GM21576 (cell line): ENCODE data around the gene ITSN1.
"Not testable (repeated sequence)": the region's sequence is repeated elsewhere in the genome, so short reads cannot be mapped to it uniquely, and the experiment has no call there.

ENCODE experiments used
- ATAC-seq: cut with Tn5 transposase; IDR thresholded peaks from one replicate; pipeline ENCODE4 v1.9.1; 2021; ENCODE audit warnings: mild to moderate bottlenecking, moderate library complexity; ENCODE audit not compliant: unreplicated experiment

Gene ITSN1

GRCh38 chr21:33650929-33651509 lies 8.7 kb downstream of the ITSN1 start:
- no peak for ATAC-seq

- ATAC-seq = no peak
Observed at GRCh38 chr21:33651965-33652680, 9.8 kb downstream of the ITSN1 start.

GRCh38 chr21:33654412-33654811 lies 12.1 kb downstream of the ITSN1 start:
- ATAC-seq = no peak

- ATAC-seq = no peak
Observed at GRCh38 chr21:33655588-33656221, 13.4 kb downstream of the ITSN1 start.

GRCh38 chr21:33657124-33657820 lies 15.0 kb downstream of the ITSN1 start:
- no peak for ATAC-seq

GRCh38 chr21:33658919-33659567 lies 16.7 kb downstream of the ITSN1 start:
- no peak for ATAC-seq

- no peak for ATAC-seq
Observed at GRCh38 chr21:33659568-33659949, 17.3 kb downstream of the ITSN1 start.

- no peak for ATAC-seq
Observed at GRCh38 chr21:33660406-33660805, 18.1 kb downstream of the ITSN1 start.

GRCh38 chr21:33661146-33661545 lies 18.8 kb downstream of the ITSN1 start:
- no peak for ATAC-seq

- ATAC-seq = no peak
Observed at GRCh38 chr21:33662046-33662445, 19.7 kb downstream of the ITSN1 start.

- ATAC-seq = no peak
Observed at GRCh38 chr21:33663241-33663640, 20.9 kb downstream of the ITSN1 start.

GRCh38 chr21:33664135-33664534 lies 21.8 kb downstream of the ITSN1 start:
- ATAC-seq = no peak

- ATAC-seq = no peak
Observed at GRCh38 chr21:33666153-33666552, 23.9 kb downstream of the ITSN1 start.

GRCh38 chr21:33667636-33668035 lies 25.3 kb downstream of the ITSN1 start:
- ATAC-seq = no peak

- no peak for ATAC-seq
Observed at GRCh38 chr21:33668180-33668579, 25.9 kb downstream of the ITSN1 start.

GRCh38 chr21:33668620-33669019 lies 26.3 kb downstream of the ITSN1 start:
- no peak for ATAC-seq

GRCh38 chr21:33670076-33670978 lies 28.0 kb downstream of the ITSN1 start:
- ATAC-seq = no peak

- ATAC-seq = no peak
Observed at GRCh38 chr21:33673473-33673872, 31.2 kb downstream of the ITSN1 start.

- ATAC-seq = no peak
Observed at GRCh38 chr21:33674226-33674625, 31.9 kb downstream of the ITSN1 start.

GRCh38 chr21:33676666-33677065 lies 34.4 kb downstream of the ITSN1 start:
- not testable (repeated sequence) for ATAC-seq
